Hepatocyte (in vitro differentiated cells): ENCODE data around the gene MFSD6. TPM values are rescaled to one million over a fixed set of nuclear protein-coding genes. Genes with fewer than 3 reads are reported as not detected.

ENCODE experiments used
- DNase-seq: peaks from one replicate; pipeline ENCODE4 v3.0.0-alpha.2; 2016; ENCODE audit warnings: low spot score
- H2AFZ ChIP-seq: fragments of 200-600 bp; sonication (generic); 2 replicates; pipeline ENCODE4 v1.6.0; 2016; ENCODE audit warnings: antibody characterized with exemption, mild to moderate bottlenecking
- H3K27ac ChIP-seq: fragments of 200-600 bp; sonication (generic); 2 replicates; pipeline ENCODE4 v1.5.1; 2016; ENCODE audit warnings: mild to moderate bottlenecking
- H3K27me3 ChIP-seq: fragments of 200-600 bp; sonication (generic); 2 replicates; pipeline ENCODE4 v1.6.1; 2016
- H3K36me3 ChIP-seq: fragments of 200-600 bp; sonication (generic); replicated peaks from 2 replicates; pipeline ENCODE4 v1.5.1; 2016; ENCODE audit warnings: low read depth; ENCODE audit not compliant: insufficient read depth
- H3K4me1 ChIP-seq: fragments of 200-600 bp; sonication (generic); 2 replicates; pipeline ENCODE4 v1.5.1; 2016; ENCODE audit warnings: mild to moderate bottlenecking, moderate library complexity; ENCODE audit not compliant: insufficient read depth
- H3K4me2 ChIP-seq: fragments of 200-600 bp; sonication (generic); 2 replicates; pipeline ENCODE4 v1.6.0; 2016
- H3K4me3 ChIP-seq: fragments of 200-600 bp; sonication (generic); 2 replicates; pipeline ENCODE4 v1.5.1; 2016; ENCODE audit warnings: mild to moderate bottlenecking
- H3K79me2 ChIP-seq: fragments of 200-600 bp; sonication (generic); 2 replicates; pipeline ENCODE4 v1.6.0; 2017; ENCODE audit warnings: mild to moderate bottlenecking
- H3K9me2 ChIP-seq: fragments of 200-600 bp; sonication (generic); replicated peaks from 2 replicates; pipeline ENCODE4 v1.6.0; 2017; ENCODE audit warnings: mild to moderate bottlenecking; ENCODE audit not compliant: insufficient read depth
- H3K9me3 ChIP-seq: fragments of 200-600 bp; sonication (generic); 2 replicates; pipeline ENCODE4 v1.5.1; 2016; ENCODE audit warnings: low read depth, mild to moderate bottlenecking
- H4K20me1 ChIP-seq: fragments of 200-600 bp; sonication (generic); 2 replicates; pipeline ENCODE4 v1.6.0; 2016; ENCODE audit warnings: mild to moderate bottlenecking; ENCODE audit not compliant: insufficient read depth, poor library complexity, severe bottlenecking
- EZH2 ChIP-seq: fragments of 200-600 bp; sonication (generic); IDR thresholded peaks from 2 replicates; pipeline ENCODE4 v1.6.1; 2016; ENCODE audit warnings: antibody characterized with exemption, mild to moderate bottlenecking, borderline replicate concordance
- EZH2phosphoT487 ChIP-seq: fragments of 200-600 bp; sonication (generic); IDR thresholded peaks from one replicate; pipeline ENCODE4 v1.6.1; 2018; ENCODE audit warnings: antibody characterized with exemption, mild to moderate bottlenecking, low read depth, moderate library complexity; ENCODE audit not compliant: unreplicated experiment, severe bottlenecking
- WGBS: methylation state at CpG from one replicate; pipeline ENCODE4 v1.1.6; 2016; ENCODE audit warnings: low lambda C conversion rate; ENCODE audit errors: missing lambda C conversion rate; 5-methylcytosine and 5-hydroxymethylcytosine counted together
- polyA plus RNA-seq: library from polyadenylated mRNA; unstranded; fragments of >200 nt; fragmentation: Nextera tagmentation; extraction: Ambion mirVana; gene quantifications from 2 replicates; pipeline ENCODE4 v1.2.1, GENCODE V29; 2016
- total RNA-seq: library from RNA; depleted of rRNA; stranded (reverse); fragments of >200 nt; gene quantifications from 2 replicates; pipeline ENCODE4 v1.2.3, GENCODE V29; 2014
- TF ChIP-seq, protein P1 (sequence below): fragments of 200-600 bp; sonication (generic); IDR thresholded peaks from 2 replicates; pipeline ENCODE4 v1.5.1; 2016; ENCODE audit warnings: antibody characterized with exemption, mild to moderate bottlenecking; ENCODE audit not compliant: poor library complexity

MFSD6 gene
- total and polyA plus RNA-seq, 2 experiments from 2014 or later, result 9.7 to 15.9 TPM

GRCh38 chr2:190462181-190462580 lies 54.0 kb downstream of the MFSD6 start:
- TF ChIP-seq EZH2, result no peak
- TF ChIP-seq, protein P1, sequence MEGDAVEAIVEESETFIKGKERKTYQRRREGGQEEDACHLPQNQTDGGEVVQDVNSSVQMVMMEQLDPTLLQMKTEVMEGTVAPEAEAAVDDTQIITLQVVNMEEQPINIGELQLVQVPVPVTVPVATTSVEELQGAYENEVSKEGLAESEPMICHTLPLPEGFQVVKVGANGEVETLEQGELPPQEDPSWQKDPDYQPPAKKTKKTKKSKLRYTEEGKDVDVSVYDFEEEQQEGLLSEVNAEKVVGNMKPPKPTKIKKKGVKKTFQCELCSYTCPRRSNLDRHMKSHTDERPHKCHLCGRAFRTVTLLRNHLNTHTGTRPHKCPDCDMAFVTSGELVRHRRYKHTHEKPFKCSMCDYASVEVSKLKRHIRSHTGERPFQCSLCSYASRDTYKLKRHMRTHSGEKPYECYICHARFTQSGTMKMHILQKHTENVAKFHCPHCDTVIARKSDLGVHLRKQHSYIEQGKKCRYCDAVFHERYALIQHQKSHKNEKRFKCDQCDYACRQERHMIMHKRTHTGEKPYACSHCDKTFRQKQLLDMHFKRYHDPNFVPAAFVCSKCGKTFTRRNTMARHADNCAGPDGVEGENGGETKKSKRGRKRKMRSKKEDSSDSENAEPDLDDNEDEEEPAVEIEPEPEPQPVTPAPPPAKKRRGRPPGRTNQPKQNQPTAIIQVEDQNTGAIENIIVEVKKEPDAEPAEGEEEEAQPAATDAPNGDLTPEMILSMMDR, result no peak
- TF ChIP-seq EZH2phosphoT487, result no peak
- H3K79me2 ChIP-seq, result no peaks in the 10 kb centered on the region
- DNase-seq, result no peak
- H3K27me3 ChIP-seq, result no peaks in the 10 kb centered on the region
- no peak overlapping the region for H2AFZ ChIP-seq
- H3K27ac ChIP-seq, result no peak overlapping the region
- no peaks in the 10 kb centered on the region for H3K9me2 ChIP-seq
- no peaks in the 10 kb centered on the region for H3K9me3 ChIP-seq
- no peaks in the 10 kb centered on the region for H4K20me1 ChIP-seq
- H3K4me1 ChIP-seq, result peaks cover 7% of the 10 kb centered on the region
- no peaks in the 10 kb centered on the region for H3K36me3 ChIP-seq
- H3K4me3 ChIP-seq, result no peak overlapping the region
- WGBS, result 94% methylated on average over 2 of the region's 2 CpGs
- no peak overlapping the region for H3K4me2 ChIP-seq

DNA sequence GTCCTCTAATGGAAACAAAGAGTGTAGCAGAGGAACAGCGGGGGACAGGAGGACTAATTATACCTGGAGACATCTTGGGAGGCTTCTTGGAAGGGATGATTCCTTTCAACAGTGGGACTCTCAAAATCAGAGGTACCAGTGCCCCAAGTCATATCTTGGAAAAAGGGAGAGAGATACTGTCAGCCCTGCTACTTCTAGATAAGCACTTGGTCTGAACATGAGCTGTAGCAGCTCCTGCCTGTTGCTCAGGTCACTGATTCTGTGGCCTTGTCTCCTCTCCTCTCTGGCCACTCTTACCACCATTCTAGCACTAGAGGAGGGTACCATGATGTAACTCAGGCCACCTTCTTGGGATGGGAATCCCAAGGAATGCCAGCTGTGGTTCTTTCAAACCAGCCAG lies 54.5 kb downstream of the MFSD6 start:
- H4K20me1 ChIP-seq, result no peaks in the 10 kb centered on the region
- H3K9me3 ChIP-seq, result no peaks in the 10 kb centered on the region
- H3K27ac ChIP-seq, result no peak overlapping the region
- H3K4me2 ChIP-seq, result no peak overlapping the region
- no peak overlapping the region for H3K4me3 ChIP-seq
- no peaks in the 10 kb centered on the region for H3K9me2 ChIP-seq
- no peak for TF ChIP-seq EZH2phosphoT487
- TF ChIP-seq, protein P1, result no peak
- TF ChIP-seq EZH2, result no peak
- H3K79me2 ChIP-seq, result no peaks in the 10 kb centered on the region
- peaks cover 11% of the 10 kb centered on the region for H3K4me1 ChIP-seq
- no peaks in the 10 kb centered on the region for H3K27me3 ChIP-seq
- no peaks in the 10 kb centered on the region for H3K36me3 ChIP-seq
- 100% methylated on average over 1 of the region's 1 CpG for WGBS
- DNase-seq, result no peak
- H2AFZ ChIP-seq, result no peak overlapping the region

GRCh38 chr2:190465060-190465459 lies 56.9 kb downstream of the MFSD6 start:
- 59% methylated on average over 2 of the region's 2 CpGs for WGBS
- peaks cover 32% of the 10 kb centered on the region for H3K4me1 ChIP-seq
- no peaks in the 10 kb centered on the region for H3K9me2 ChIP-seq
- no peak overlapping the region for H3K27ac ChIP-seq
- no peaks in the 10 kb centered on the region for H3K36me3 ChIP-seq
- H3K27me3 ChIP-seq, result no peaks in the 10 kb centered on the region
- H3K9me3 ChIP-seq, result no peaks in the 10 kb centered on the region
- no peaks in the 10 kb centered on the region for H4K20me1 ChIP-seq
- no peak for DNase-seq
- H3K4me2 ChIP-seq, result no peak overlapping the region
- H3K4me3 ChIP-seq, result no peak overlapping the region
- TF ChIP-seq, protein P1, result no peak
- TF ChIP-seq EZH2 (no peak), EZH2phosphoT487 (no peak)
- H3K79me2 ChIP-seq, result no peaks in the 10 kb centered on the region
- no peak overlapping the region for H2AFZ ChIP-seq

DNA sequence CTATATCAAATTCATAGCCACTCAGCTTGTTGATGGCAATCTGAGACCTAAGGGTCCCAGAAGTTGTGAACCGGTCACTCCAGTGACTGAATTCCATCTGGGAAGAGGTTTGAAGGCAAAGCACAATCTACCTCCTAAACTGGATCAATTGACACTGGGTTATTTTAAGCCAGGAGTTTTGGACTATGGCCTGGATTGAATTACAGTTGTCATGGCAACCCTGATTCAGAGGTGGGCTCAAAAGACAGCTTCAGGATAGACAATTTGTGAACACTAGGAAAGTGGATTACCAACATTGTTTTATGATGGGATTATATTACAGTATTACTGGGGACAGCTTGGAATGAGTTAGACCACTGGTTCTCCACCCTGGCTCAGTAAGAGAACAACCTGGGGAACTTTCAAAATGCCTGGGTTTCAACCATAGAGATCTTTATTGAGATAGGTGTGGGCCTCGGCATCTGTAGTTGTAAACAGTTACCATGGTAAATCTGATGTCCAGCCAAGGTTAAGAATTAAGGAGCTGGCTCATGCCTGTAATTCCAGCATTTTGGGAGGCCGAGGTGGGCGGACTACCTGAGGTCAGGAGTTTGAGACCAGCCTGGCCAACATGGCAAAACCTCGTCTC lies 58.8 kb downstream of the MFSD6 start:
- DNase-seq, result no peak
- Histone ChIP-seq H2AFZ (no peak overlapping the region), H3K9me3 (no peaks in the 10 kb centered on the region), H3K4me1 (peaks cover 37% of the 10 kb centered on the region), H4K20me1 (no peaks in the 10 kb centered on the region), H3K9me2 (no peaks in the 10 kb centered on the region), H3K4me2 (no peak overlapping the region), H3K27me3 (no peaks in the 10 kb centered on the region), H3K27ac (peak overlapping the region; percentile 77), H3K36me3 (no peaks in the 10 kb centered on the region), H3K4me3 (no peak overlapping the region), H3K79me2 (no peaks in the 10 kb centered on the region)
- WGBS, result 85% methylated on average over 5 of the region's 5 CpGs
- TF ChIP-seq EZH2 (no peak), EZH2phosphoT487 (no peak)
- TF ChIP-seq, protein P1, result no peak
